Hippocampal formation (tissue), 2 donors: ENCODE data around the gene CIDEA.

Experiments used
- DNase-seq, 2 donors: peaks; one replicate each; lab custom pipeline; 2025; lab: John Stamatoyannopoulos, UW

Gene CIDEA

DNA sequence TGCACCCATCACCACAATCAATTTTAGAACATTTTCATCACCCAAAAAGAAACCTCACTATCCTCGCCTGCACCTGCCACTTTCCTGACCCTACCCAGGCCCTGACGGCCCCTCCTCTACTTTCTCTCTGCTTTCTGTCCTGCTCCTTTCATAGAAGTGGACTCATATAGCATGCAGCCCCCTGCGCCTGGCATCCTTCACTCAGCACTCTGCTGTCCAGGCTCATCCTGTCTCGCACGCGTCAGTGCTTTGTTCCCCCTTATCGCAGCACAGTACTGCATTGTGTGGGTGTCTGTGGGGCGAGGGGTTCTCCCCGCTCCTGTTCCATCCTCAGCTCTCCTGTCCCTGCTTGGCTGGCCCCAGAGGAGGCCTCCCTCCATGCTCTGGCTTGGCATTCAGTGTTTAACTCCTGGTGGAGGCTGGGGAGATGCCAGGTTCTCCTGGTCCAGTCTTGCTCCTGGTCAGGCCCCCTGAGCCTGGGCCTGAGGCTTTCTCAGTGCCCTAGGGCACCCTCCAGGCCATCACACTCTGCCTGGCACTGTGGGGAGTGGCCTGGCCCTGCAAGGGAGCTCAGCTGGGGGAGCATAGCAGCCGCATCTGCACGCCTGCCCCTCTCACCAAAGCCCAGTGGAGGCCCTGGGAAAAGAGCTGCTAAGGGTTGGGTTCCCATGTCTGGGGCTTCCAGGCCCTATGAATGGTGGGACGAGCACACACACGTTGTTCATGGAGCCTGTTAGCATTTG lies 47.3 kb downstream of the CIDEA start:
- no peak for DNase-seq

DNA sequence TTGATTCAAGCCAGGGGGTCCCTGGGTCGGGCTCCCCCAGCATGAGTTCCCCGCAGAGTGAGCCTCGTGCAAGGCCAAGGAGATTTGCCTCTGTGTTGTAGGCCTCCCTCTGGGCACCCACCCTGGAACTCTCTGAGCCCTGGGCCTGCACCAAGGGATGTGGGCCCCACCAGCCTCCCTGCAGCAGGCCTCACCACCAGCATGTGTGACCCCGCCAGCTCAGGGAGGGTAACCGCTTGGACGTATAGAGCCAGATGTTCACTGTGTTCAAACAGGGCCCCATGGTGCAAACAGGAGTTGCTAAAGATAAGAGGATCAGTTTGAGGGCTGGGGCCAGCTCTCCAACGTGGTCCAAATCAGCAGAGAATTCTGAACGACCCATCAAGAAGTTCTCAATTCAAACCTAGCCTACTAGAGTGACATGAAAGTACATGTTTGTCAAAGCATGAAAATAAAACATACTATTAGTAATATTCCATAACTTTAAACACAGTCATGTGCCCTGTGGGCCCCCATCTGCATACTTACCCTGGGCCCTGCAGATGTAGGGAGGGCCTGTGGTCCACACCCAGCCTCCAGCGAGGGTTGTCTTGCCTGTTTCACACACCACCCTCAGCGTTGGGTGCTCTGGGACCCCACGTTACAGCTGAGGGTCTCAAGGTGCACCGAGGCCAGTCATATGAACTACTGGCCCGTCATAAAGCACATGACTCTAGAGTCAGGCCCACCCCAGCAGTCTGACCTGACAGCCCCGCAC lies 48.4 kb downstream of the CIDEA start:
- DNase-seq = no peak

DNA sequence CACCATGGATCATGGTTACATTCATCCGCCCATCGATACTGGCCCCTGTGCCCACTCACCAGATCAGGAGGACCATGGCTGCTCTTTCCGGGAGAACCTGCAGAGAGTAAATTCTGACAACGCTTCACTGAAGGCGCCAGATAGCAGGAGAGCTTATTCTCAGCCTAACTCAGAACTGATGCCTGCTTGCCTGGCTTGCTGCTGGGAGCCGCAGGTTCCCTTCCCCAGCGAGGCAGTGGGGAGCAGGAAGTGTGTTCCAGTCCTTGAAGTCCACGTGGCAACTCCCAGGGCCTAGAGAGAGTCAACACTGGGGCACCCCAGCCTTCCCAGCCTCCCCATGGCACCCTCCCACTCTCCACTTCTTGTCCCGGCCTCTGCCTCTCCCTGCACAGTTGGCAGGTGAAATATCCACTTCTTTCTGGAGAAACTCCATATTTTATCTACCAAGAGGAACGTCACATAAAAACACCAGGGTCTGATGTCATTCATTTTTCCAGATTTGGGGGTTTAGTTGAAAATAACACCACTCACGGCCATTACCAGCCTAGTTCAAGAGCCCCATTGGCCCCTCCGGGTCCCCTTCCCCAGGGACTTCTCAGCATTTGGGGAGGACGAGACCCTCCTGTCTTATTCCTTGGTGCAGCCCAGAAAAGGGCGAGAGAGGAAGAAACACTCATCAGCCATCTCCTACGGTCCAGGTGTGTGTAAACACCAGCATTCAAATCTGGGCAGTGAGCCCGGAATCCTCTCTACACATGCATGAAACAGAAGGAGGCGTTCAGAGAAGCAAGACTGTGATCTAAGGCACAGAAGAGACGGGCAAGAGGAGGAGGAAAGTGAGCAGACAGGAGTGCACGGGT lies 50.4 kb downstream of the CIDEA start:
- peak in 1 of 2 donors; percentile 8 for DNase-seq

DNA sequence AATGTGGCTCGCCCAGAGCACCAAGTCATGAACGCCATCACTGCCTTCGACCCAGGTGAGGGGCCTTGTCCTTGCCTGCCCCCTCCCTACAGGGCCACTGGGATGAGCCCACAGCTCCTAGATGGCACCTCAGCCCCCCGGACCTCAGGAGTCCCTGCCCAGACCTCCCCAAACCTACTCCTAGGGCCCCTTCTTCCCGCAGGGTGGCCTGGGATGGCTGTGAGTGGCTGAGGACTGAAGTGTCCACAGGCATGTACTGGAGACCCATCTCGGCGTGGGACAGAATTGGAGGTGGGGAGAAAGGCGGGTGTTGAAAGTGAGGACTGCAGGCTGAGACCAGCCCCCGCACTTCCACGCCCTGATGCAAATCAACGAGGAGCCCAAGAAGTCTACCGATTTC lies 51.0 kb downstream of the CIDEA start:
- DNase-seq = no peak

DNA sequence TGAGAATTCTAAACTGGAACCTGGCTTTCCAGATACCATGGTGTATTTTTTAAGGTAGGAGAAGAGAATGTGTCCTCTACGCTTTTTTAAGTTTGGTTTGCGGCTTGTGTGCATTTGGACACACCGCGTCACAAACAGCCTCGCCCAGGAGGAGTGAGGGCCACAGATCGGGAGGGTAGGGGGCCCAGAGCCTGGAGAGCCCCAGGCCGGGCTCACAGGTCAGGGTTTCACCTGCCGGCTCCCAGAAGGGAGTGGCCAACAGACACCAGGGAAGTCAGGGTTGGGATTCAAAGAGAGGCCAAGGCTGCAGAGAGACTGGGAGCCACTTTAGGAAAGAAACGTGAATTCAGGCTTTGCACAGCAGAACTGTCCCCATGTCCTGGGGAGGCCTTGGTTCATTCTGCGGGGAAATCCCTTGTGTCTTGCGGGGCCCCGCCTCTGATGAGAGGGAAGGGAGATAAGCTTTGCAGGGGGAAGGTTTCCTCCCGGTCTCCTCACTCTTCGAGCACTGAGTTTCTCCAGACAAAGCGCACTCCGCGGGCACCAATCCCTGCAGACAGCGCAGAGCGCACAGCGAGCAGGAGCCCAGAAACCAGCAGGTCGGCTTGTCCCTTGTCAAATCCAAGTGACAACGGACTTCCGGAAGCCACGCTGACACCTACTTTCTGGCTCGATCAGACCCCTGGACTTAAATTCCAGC lies 51.9 kb downstream of the CIDEA start:
- DNase-seq = no peak

DNA sequence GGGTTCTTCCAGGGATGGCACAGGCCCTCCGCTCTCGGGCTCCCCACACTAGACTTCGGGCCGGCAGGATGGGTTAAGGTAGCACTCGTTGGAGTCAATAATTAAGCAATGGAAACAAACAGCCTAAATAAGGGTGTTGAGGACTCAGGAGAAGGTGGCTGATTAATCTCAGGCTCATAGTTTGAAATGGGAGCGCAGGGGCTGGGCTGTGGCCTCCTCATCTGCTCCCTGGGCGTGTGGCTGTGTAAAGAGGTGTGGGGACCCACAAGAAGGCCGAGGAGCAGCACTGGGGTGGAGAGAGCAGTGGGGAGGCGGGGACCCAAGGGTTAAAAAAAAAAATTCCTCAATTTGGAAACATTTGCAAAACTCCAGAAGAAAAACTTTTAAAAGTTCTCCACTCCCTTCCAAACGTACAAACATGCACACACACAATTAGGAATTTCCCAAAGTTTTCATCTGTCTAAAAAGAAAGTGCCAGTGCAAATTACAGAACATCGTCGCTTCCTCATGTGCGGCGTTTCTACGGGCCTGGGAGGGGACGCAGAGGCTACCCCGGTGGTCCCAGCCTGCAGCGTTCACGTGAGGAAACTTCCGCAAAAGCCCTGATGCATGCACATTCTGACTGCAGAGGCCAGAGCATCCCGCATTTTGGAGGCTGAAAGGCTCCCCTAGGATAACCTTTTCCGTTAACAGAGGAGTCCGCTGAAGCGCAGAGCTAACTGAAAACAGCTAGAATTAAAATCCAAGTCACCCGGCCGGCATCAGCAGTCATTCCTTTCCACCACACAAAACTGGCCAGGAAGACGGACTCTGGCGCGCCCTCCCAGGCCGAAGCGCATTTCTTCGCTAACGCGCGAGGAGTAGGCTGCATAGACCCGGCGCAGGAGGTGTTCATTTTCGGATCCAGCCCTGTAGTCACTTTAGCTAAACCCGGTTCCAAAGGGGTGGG lies 52.9 kb downstream of the CIDEA start:
- DNase-seq = no peak

DNA sequence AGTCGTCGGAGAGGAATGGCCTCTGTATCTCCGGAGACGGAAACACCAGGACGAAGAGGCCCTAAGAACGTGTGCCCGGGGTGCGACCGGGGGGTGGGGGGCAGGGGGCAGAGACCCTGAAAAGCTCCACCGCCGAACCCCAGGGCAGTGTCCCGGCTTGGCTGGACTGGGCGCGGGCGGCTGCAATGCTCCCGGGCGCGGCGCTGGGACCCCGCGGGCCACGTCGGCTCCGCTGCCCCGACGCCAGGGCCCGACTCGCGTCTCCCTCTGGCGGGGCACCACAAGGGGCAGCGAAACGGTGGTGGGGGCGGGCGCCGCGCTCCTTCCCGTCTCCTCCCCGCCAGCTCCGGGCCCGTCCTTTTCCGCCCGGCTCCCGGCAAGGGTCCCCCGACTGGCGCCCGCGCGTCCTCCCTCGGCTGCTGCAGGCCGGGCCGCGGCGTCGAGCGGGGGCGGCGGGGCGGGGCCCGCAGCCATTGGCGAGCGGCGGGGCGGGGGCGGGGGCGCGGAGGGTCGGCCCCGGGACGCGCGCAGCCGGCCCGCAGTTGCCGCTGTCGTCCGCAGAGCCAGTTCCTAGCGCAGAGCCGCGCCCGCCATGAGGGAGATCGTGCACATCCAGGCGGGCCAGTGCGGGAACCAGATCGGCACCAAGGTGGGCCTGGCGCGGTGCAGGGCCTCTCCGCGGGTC lies 53.7 kb downstream of the CIDEA start, which contains the start of gene TUBB6:
Gene TUBB6, plus strand, starts transcription at position 541 of the 685 bp plus-strand sequence. Its CDS starts 52 bp downstream, at position 593.
- DNase-seq = no peak

DNA sequence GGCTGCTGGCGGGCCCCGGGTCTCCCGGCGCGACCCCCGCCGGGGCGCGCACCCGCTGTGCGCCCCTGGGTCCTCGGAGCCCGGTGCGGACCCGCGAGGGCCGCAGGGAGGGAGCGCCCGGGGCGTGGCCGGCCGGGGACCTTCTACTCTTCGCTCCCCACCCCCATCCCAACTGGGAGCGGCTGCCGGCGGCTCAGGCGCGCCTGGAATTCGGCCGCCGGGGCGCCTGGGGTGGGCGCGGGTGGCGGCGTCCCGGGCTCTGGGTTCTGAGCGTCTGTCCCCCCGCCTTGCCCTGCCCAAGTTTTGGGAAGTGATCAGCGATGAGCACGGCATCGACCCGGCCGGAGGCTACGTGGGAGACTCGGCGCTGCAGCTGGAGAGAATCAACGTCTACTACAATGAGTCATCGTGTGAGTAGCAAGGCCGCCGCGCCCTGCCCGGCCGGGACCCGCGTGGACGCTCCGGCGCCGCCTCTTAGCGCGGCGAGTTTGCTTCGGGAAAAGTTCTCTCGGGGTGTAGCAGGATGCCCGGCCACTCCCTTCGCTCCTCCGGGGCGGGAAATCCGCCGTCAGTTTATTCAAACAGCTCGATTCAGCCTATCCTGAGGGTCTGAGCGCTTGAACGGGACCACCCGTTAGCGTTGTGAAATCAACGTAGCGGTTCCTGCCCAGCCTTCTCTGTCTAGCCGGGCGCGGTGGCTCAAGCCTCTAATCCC lies 54.4 kb downstream of the CIDEA start:
- no peak for DNase-seq

DNA sequence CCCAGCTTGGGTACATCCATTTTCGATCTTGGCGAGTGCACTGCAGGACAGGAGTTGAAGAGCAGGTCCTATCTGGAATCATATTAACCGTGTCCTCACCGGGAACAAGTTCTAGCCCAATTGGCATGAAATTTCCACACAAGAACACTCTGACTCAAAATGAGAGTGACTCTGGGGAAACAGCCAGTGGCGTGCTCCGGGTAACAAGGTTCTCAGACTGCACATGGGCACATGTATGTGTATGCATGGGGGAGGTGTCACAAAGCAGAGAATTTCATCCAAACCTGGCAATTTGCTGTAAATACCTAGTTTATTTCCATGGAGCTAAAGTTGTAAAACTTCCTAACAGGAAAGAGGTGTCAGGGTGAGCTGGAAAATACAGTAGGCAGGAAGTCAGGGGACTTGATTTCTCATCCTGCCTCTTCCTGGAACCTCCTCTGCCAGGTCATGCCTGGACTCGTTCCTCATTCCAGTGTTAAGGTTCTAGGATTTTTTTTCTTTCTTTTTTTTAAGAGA lies 55.6 kb downstream of the CIDEA start:
- DNase-seq = no peak

DNA sequence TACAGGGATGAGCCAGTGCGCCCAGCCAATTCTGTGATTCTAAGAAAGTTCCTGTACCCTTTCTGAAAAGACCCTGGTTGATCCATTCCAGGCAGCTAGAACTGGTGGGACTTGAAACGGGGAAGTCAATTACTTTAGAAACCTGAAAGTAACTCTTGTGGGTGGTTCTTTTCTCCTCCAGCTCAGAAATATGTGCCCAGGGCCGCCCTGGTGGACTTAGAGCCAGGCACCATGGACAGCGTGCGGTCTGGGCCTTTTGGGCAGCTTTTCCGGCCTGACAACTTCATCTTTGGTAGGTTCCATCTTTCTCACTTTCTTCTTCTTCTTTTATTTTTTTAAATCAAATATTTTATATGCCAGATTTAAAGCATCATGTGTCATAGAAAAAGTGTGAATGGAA lies 56.6 kb downstream of the CIDEA start:
- DNase-seq = no peak

DNA sequence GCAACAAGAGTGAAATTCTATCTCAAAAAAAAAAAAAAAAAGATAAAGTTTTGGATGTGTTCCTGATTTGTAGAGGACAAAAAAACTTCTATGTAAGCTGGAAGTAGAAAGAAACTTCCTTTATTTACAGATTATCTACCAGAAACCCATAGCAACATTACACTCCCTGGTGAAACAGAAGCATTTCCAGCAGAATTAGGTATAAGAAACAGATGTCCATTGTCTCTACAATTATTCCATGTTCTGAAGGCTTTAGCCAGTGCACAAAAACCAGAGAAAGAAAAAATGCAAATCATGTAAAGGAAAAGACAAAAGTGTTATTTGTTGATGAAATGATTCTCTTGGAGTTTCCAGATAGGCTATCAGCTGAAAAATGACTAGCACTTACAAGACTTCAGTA lies 58.8 kb downstream of the CIDEA start:
- DNase-seq = no peak

DNA sequence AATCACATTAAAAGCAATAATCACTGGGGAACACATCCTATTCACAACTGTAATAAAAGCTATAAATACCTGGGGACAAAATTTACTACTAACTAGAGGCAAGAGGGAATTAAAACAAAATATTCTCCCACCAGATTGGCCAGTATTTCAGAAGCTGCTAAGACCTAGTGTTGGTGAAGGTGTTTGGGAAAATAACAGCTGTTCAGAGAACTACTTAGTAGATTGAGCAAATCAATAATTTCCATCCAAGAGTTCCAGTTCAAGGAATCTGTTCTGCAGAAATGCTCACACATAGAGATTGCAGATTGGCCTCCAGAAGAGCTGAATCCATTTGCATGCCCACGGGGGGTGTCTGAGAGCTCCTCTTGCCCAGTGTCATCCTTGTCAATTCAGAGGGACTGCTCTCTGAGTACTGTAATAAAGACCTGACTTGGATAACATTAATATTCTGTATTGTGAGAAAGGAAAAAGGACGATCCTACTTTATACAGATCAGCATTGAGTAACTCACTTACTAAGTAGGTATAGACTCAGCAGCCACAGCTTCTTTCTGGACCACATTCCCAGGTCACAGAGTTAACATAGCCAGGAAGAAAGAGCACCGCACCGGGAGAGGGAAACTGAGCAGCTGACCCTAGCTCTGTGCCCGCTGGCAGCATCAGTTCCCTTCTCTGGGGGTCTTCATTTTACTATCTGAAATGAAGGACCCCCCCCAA lies 59.5 kb downstream of the CIDEA start:
- no peak for DNase-seq

DNA sequence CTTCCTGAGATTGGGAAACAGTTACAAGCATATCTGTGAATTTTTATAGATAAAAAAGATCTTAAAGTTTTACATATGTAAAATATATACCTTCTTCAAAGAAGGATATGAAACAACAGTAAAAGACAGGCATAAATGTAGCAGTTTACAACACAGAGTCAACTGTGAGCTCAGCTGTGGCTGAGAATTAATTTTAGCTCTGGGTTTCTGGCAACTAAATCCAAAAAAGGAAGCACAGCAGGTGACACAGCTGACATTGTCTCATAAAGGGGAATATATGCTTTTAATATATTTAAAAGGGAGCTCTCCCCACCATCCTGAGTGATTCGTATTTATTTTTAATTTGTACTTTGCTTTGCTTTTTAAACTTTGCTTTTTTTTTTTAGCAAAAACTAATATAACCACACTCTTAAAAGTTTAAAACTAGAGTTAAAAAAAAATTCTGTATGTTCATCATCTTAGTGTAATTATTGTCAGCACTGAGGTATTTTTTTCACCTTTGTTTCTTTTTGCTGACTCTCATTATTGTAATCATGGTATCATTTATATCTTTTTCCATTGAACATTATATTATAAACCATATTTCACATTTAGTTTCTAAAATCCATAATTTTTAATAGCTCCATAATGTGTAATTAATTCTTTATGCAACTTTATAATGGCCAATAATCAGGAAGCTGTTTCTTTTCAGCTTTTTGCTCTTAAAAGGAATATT lies 60.6 kb downstream of the CIDEA start:
- DNase-seq = no peak

DNA sequence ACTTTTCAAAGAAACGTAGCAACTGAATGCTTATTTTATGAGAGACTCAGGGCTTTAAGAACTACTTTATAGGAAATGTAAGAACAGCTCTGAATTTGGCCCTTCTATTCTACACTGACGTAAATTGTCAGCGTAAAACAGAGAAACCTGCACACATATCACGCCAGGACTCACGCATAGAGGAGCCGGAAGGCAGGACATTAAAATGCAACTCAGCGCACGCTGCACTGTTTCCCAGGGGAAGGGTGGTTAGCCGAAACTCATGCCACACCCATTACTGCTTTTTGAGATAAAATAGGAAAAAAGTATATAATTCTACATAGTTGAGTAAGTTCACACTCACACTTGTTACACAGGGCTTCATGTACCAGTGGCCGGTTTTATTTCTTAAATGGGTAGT lies 61.3 kb downstream of the CIDEA start:
- no peak for DNase-seq

DNA sequence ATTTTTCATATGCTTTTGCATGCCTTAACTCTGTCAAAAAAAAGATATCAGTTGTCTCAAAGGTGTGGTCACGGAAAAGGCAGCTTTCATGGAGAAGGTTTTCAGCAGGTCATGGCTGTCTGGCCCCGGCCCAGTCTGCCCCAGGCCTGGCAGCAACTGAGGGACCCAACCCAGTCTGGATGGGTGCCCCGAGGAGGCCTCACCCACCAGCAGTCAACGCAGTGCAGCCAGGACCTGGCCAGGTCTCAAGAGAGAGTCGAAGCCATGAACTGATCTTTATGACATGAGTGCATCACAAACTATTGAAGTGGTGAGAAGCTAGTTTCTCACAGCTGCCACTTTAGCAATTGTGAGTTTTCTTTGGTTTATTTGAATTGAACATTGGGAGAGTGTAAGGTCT lies 61.8 kb downstream of the CIDEA start:
- DNase-seq = no peak

DNA sequence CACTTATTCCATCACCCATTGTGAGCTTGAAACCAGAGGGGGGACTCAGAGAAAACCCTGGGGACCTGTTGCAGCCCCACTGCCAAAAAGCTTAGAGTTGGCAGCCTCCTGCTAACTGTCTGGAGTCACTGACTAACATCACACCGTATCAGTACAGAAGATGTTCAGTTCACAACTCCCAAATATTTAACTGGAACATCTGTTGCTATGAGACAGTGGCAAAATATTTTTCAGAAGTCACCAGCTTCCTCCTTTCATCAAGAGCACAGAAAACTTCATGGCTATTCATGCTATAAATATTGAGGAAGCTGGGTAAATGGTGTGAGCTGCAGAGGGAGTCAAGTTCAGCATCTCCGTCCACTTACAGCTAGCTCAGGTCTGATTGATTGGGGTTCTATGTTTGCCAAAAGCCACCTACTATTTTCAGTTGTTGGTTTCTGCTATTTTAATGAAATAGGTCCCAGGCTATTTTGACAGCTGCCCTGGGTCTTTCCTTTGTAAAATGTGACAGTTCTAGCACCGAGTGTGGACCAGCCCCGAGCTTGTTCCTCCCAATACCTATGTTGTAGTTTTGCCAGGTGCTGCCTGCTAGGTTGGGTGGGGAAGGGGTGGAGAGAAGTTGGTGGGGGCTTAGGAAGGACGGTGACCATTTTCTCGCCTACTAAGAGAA lies 63.6 kb downstream of the CIDEA start:
- no peak for DNase-seq

DNA sequence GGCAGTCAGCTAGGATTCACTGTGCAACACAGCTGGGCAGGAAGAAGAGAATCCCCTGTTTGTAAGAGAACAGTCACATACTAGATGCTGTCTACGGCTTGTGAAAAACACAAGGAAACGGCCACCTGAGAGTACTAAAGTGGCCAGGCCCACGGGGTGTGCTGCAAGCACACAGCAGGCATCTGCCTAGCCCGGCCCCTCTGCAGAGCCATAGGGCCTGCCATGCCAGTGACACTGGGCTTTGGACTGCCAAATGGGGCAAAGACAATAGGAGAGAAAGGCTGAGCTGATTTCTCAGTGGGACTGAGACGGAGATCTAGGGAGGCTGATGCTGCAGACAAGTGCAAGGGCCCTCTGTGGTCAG lies 64.2 kb downstream of the CIDEA start:
- no peak for DNase-seq
